GM12891 (cell line): ENCODE results near the gene GBA3. TPM values are rescaled to one million over a fixed set of nuclear protein-coding genes. Genes with fewer than 3 reads are reported as not detected.

Experiments
- DNase-seq: peaks from one replicate; pipeline ENCODE4 v3.0.0; 2011; ENCODE audit warnings: low spot score; ENCODE audit not compliant: insufficient read length
- FAIRE-seq: peaks from 2 replicates; lab custom pipeline; 2011; peaks lifted over from hg19 to GRCh38; lab: Jason Lieb, UNC
- PAX5 ChIP-seq: IDR thresholded peaks from 2 replicates; pipeline ENCODE4 v1.6.1; 2011; ENCODE audit warnings: low read length, moderate library complexity, mild to moderate bottlenecking; ENCODE audit not compliant: insufficient read depth, severe bottlenecking
- POLR2A ChIP-seq: IDR thresholded peaks from 2 replicates; pipeline ENCODE4 v1.6.1; 2011; ENCODE audit warnings: low read depth, low read length, control low read depth
- POLR2AphosphoS5 ChIP-seq: IDR thresholded peaks from 2 replicates; pipeline ENCODE4 v1.6.1; 2011; ENCODE audit warnings: low read depth, low read length, control low read depth
- POU2F2 ChIP-seq: IDR thresholded peaks from 2 replicates; pipeline ENCODE4 v1.6.1; 2011; ENCODE audit warnings: low read depth, mild to moderate bottlenecking, control low read depth, low read length, moderate library complexity
- SPI1 ChIP-seq: IDR thresholded peaks from 2 replicates; pipeline ENCODE4 v1.6.1; 2011; ENCODE audit warnings: low read depth, low read length, control low read depth
- TAF1 ChIP-seq: IDR thresholded peaks from 2 replicates; pipeline ENCODE4 v1.6.1; 2011; ENCODE audit warnings: low read depth, low read length, control low read depth
- polyA plus RNA-seq: library from polyadenylated mRNA; unstranded; fragments of >200 nt; gene quantifications from one replicate; pipeline ENCODE4 v1.2.1, GENCODE V29; 2012; ENCODE audit warnings: low read depth, missing spikeins, inconsistent platforms; ENCODE audit not compliant: missing spikeins

Gene GBA3
- polyA plus RNA-seq = not detected

GRCh38 chr4:22692736-22693135 lies at the start of gene GBA3:
Gene GBA3, plus strand, starts transcription at chr4:22692937.
- DNase-seq = no peak
- TF ChIP-seq POU2F2 (no peak), SPI1 (no peak), PAX5 (no peak), POLR2AphosphoS5 (no peak), TAF1 (no peak), POLR2A (no peak)
- FAIRE-seq = no peak

- no peak for TF ChIP-seq POU2F2
- TF ChIP-seq PAX5 = no peak
- TF ChIP-seq POLR2A = no peak
- no peak for TF ChIP-seq TAF1
- no peak for TF ChIP-seq POLR2AphosphoS5
- no peak for TF ChIP-seq SPI1
- DNase-seq = no peak
- FAIRE-seq = no peak
Observed at GRCh38 chr4:22643952-22644351, 48.8 kb upstream of the GBA3 start.

DNA sequence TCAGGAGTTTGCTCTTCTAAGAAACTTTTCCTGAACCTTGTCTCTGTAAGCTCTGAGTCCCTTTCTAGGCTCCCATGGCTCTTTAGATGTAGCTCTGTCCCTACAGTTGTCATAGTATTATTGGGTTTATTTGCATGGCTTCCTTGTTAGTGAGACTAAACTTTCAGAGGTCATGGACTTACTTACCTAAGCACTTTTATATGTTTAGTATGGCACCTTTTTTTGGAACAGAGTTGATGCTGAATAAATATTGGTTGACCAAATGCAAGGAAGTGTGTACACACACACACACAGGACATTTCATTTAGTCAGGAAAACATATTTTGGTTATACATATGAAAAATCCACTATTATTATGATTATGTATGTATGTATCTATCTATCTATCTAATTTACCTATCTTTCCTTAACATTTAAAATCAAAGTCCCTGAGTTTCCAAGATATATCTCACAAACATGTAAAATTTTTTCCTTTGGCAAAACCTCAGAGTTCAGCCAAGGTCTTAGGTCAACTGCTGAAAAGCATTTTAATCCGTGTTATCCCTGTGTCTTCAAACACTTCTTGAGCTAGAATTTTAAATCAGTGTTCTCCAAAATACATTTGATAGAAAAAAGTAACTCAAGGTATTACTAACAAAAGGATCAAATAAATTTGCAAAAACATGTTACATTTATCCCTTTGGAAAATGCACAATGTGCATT lies 47.1 kb upstream of the GBA3 start:
- FAIRE-seq (no peak), DNase-seq (no peak)
- TF ChIP-seq POU2F2 (no peak), POLR2A (no peak), TAF1 (no peak), SPI1 (no peak), POLR2AphosphoS5 (no peak), PAX5 (no peak)

DNA sequence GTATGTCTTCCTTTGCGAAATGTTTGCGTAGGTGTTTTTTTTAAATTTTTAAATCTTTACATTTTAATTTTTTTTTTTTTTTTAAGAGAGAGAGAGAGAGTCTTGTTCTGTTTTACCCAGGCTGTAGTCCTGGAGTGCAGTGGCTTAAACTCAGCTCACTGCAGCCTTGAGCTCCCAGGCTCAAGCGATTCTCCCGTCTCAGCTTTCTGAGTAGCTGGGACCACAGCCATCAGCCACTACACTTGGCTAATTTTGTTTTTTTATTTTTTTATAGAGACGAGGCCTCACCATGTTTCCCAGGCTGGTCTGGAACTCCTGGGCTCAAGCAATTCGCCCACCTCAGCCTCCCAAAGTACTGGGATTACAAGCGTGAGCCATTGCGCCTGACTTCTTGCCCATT lies 43.7 kb upstream of the GBA3 start:
- no peak for DNase-seq
- no peak for FAIRE-seq
- TF ChIP-seq POLR2AphosphoS5 (no peak), POU2F2 (no peak), PAX5 (no peak), SPI1 (no peak), TAF1 (no peak), POLR2A (no peak)

GRCh38 chr4:22650771-22651170 lies 42.0 kb upstream of the GBA3 start:
- FAIRE-seq (no peak), DNase-seq (no peak)
- TF ChIP-seq POU2F2 = no peak
- TF ChIP-seq POLR2AphosphoS5 = no peak
- no peak for TF ChIP-seq SPI1

DNA sequence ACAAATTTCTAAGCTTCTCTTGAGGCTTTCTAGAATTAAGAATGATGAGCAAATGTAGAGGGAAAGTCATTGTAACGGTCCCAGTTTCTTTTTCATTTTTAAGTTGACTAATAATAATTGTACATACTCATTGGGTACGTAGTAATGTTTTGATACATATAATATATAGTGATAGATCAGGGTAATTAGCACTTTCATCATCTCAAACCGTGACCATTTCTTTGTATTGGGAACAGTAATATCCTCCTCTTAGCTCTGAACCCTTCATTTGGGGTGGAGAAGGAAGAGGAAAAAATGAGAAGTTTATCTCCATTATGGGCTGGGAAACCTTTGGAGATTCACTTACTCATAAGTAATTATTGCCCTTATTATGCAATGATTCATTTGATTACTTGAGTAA lies 39.0 kb upstream of the GBA3 start:
- TF ChIP-seq POU2F2 (no peak), TAF1 (no peak), POLR2AphosphoS5 (no peak), POLR2A (no peak), PAX5 (no peak), SPI1 (no peak)
- DNase-seq (no peak), FAIRE-seq (no peak)

GRCh38 chr4:22661443-22661842 lies 31.3 kb upstream of the GBA3 start:
- FAIRE-seq (no peak), DNase-seq (no peak)
- TF ChIP-seq POLR2A (no peak), POU2F2 (no peak), POLR2AphosphoS5 (no peak), PAX5 (no peak), TAF1 (no peak), SPI1 (no peak)

DNA sequence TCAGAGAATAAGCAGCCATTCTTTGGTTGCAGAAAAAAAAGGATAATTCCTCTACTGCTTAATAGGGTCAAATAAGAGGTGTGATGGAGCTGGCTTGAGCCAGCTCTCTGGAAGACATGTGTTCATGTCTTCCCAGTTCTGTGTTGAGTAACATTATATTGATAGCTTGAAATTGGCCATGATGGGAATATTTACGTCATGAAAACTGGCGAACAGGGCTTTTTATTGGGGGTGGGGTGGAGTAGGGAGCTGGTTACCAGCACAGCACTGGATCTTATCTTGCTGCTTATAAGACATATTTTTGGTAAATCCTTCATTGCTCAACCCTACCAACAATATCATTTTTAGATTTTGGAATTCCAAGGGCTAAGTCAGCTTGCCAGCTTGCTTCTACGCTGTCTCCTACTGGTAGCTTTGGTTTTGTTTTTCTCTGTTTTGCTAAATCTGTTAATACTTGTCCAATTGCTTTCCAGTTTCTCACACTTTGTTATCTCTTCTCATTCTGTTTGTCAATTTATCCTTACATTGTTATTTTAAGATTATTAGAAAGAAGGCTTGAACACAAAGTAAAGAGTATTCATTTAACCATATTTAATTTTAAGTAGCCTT lies 25.3 kb upstream of the GBA3 start:
- FAIRE-seq = no peak

DNA sequence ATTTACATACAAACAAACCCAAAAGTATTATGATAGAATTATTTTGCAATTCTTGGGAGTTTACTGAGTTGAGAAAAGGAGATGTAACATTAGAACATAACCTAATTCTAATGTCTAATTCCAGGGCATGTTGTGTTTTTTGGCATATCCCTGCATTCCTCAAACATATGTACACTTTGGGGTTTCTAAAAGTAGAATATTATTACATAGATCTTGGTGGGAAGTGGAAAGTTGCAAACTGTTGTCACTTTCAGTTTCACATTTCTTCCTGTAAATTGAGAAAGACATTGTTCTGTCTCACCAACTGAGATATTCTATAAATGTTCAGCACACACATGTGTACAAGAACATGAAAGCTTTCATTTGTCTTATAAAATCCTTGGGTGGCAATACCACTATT lies 24.4 kb upstream of the GBA3 start:
- no peak for TF ChIP-seq POU2F2
- no peak for TF ChIP-seq POLR2AphosphoS5
- TF ChIP-seq TAF1 = no peak

More for the DNA sequence above, 25.3 kb upstream of the GBA3 start:
- no peak for DNase-seq
- TF ChIP-seq POU2F2 (no peak), POLR2A (no peak), PAX5 (no peak), TAF1 (no peak), SPI1 (no peak), POLR2AphosphoS5 (no peak)

More for the DNA sequence above, 24.4 kb upstream of the GBA3 start:
- FAIRE-seq (no peak), DNase-seq (no peak)
